SK-N-SH treated with all-trans-retinoic acid at 6 μM for 48 hours (cell line): Measurements from ENCODE around the gene BMP6.

Experiments used
- ATAC-seq: fragments of 200-7000 bp; cut with Tn5 transposase; 3 replicates; pipeline ENCODE4 v1.9.1; 2020; ENCODE audit warnings: mild to moderate bottlenecking, moderate library complexity
- ARNTL ChIP-seq: fragments of 450-650 bp; formaldehyde crosslinking; IDR thresholded peaks from 2 replicates; pipeline ENCODE4 v1.5.0; 2020; ENCODE audit warnings: low read depth, mild to moderate bottlenecking, moderate library complexity, borderline replicate concordance
- BACH2 ChIP-seq: fragments of 250-450 bp; sonication (Bioruptor Pico); IDR thresholded peaks from 2 replicates; pipeline ENCODE4 v1.9.0; 2021; ENCODE audit warnings: mild to moderate bottlenecking, borderline replicate concordance
- CREB5 ChIP-seq: fragments of 250-450 bp; sonication (Bioruptor Pico); IDR thresholded peaks from 2 replicates; pipeline ENCODE4 v1.5.1; 2020; ENCODE audit warnings: low read depth, mild to moderate bottlenecking, moderate library complexity
- CSDC2 ChIP-seq: fragments of 250-450 bp; sonication (Bioruptor Pico); IDR thresholded peaks from 2 replicates; pipeline ENCODE4 v1.5.0; 2020; ENCODE audit warnings: mild to moderate bottlenecking, moderate library complexity
- ISL1 ChIP-seq: fragments of 250-450 bp; sonication (Bioruptor Pico); IDR thresholded peaks from 2 replicates; pipeline ENCODE4 v2.1.2; 2022; ENCODE audit warnings: mild to moderate bottlenecking, moderate library complexity
- PPARA ChIP-seq: fragments of 250-450 bp; sonication (Bioruptor Pico); IDR thresholded peaks from 2 replicates; pipeline ENCODE4 v1.5.0; 2020; ENCODE audit warnings: mild to moderate bottlenecking, borderline replicate concordance
- RARB ChIP-seq: fragments of 250-450 bp; sonication (Bioruptor Pico); IDR thresholded peaks from 2 replicates; pipeline ENCODE4 v1.8.0; 2021; ENCODE audit warnings: mild to moderate bottlenecking, moderate library complexity
- SNAI2 ChIP-seq: fragments of 250-450 bp; sonication (Bioruptor Pico); IDR thresholded peaks from 2 replicates; pipeline ENCODE4 v1.5.0; 2020; ENCODE audit warnings: mild to moderate bottlenecking, moderate library complexity
- TCF4 ChIP-seq: fragments of 250-450 bp; sonication (Bioruptor Pico); IDR thresholded peaks from 2 replicates; pipeline ENCODE4 v1.8.0; 2021; ENCODE audit warnings: mild to moderate bottlenecking, moderate library complexity, borderline replicate concordance
- TOX ChIP-seq: fragments of 250-450 bp; sonication (Bioruptor Pico); IDR thresholded peaks from 2 replicates; pipeline ENCODE4 v1.8.0; 2021; ENCODE audit warnings: mild to moderate bottlenecking, moderate library complexity, borderline replicate concordance
- TSHZ2 ChIP-seq: fragments of 250-450 bp; sonication (Bioruptor Pico); IDR thresholded peaks from 2 replicates; pipeline ENCODE4 v1.5.0; 2020; ENCODE audit warnings: mild to moderate bottlenecking, moderate library complexity
- ZC3H10 ChIP-seq: fragments of 250-450 bp; sonication (Bioruptor Pico); IDR thresholded peaks from 2 replicates; pipeline ENCODE4 v1.5.1; 2021; ENCODE audit warnings: mild to moderate bottlenecking, moderate library complexity
- ZFP3 ChIP-seq: fragments of 250-450 bp; sonication (Bioruptor Pico); IDR thresholded peaks from 2 replicates; pipeline ENCODE4 v1.5.0; 2020; ENCODE audit warnings: mild to moderate bottlenecking, moderate library complexity
- ZFP30 ChIP-seq: fragments of 450-650 bp; formaldehyde crosslinking; IDR thresholded peaks from 2 replicates; pipeline ENCODE4 v1.5.0; 2022; ENCODE audit warnings: mild to moderate bottlenecking, moderate library complexity
- ZNF70 ChIP-seq: fragments of 450-650 bp; formaldehyde crosslinking; IDR thresholded peaks from 2 replicates; pipeline ENCODE4 v1.5.0; 2020; ENCODE audit warnings: mild to moderate bottlenecking, moderate library complexity
- ZNF8 ChIP-seq: fragments of 450-650 bp; formaldehyde crosslinking; IDR thresholded peaks from 2 replicates; pipeline ENCODE4 v1.5.0; 2020; ENCODE audit warnings: mild to moderate bottlenecking, moderate library complexity
- TF ChIP-seq, protein P1 (sequence below): fragments of 250-450 bp; sonication (Bioruptor Pico); IDR thresholded peaks from 2 replicates; pipeline ENCODE4 v1.8.0; 2020; ENCODE audit warnings: mild to moderate bottlenecking, moderate library complexity, borderline replicate concordance
- TF ChIP-seq, protein P2 (sequence below): fragments of 250-450 bp; sonication (Bioruptor Pico); IDR thresholded peaks from 2 replicates; pipeline ENCODE4 v1.5.1; 2021; ENCODE audit warnings: mild to moderate bottlenecking, moderate library complexity

The BMP6 gene

GRCh38 chr6:7725849-7726415, at the start of gene BMP6:
BMP6 (plus strand) TSS chr6:7726099; CDS start chr6:7726956, 857 bp downstream.
- TF ChIP-seq ZNF70 (CRISPR knock-in tag) (no peak), TSHZ2 (CRISPR knock-in tag) (no peak), CSDC2 (CRISPR knock-in tag) (no peak), TOX (CRISPR knock-in tag) (no peak), ZNF8 (CRISPR knock-in tag) (no peak), CREB5 (CRISPR knock-in tag) (no peak), ARNTL (CRISPR knock-in tag) (no peak), ZFP3 (CRISPR knock-in tag) (no peak), ZC3H10 (CRISPR knock-in tag) (no peak), ZFP30 (CRISPR knock-in tag) (no peak), PPARA (CRISPR knock-in tag) (no peak), SNAI2 (CRISPR knock-in tag) (no peak), TCF4 (CRISPR knock-in tag) (no peak)
- TF ChIP-seq, protein P1, sequence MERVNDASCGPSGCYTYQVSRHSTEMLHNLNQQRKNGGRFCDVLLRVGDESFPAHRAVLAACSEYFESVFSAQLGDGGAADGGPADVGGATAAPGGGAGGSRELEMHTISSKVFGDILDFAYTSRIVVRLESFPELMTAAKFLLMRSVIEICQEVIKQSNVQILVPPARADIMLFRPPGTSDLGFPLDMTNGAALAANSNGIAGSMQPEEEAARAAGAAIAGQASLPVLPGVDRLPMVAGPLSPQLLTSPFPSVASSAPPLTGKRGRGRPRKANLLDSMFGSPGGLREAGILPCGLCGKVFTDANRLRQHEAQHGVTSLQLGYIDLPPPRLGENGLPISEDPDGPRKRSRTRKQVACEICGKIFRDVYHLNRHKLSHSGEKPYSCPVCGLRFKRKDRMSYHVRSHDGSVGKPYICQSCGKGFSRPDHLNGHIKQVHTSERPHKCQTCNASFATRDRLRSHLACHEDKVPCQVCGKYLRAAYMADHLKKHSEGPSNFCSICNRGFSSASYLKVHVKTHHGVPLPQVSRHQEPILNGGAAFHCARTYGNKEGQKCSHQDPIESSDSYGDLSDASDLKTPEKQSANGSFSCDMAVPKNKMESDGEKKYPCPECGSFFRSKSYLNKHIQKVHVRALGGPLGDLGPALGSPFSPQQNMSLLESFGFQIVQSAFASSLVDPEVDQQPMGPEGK: no peak
- TF ChIP-seq, protein P2, sequence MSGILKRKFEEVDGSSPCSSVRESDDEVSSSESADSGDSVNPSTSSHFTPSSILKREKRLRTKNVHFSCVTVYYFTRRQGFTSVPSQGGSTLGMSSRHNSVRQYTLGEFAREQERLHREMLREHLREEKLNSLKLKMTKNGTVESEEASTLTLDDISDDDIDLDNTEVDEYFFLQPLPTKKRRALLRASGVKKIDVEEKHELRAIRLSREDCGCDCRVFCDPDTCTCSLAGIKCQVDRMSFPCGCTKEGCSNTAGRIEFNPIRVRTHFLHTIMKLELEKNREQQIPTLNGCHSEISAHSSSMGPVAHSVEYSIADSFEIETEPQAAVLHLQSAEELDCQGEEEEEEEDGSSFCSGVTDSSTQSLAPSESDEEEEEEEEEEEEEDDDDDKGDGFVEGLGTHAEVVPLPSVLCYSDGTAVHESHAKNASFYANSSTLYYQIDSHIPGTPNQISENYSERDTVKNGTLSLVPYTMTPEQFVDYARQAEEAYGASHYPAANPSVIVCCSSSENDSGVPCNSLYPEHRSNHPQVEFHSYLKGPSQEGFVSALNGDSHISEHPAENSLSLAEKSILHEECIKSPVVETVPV: no peak
- peak; percentile 91 for ATAC-seq

GRCh38 chr6:7677229-7677628, 48.7 kb upstream of the BMP6 start:
- TF ChIP-seq RARB (CRISPR knock-in tag) (no peak), CSDC2 (CRISPR knock-in tag) (no peak), ISL1 (CRISPR knock-in tag) (no peak), BACH2 (no peak), TSHZ2 (CRISPR knock-in tag) (no peak), TCF4 (CRISPR knock-in tag) (no peak)
- TF ChIP-seq, protein P2: no peak
- TF ChIP-seq, all 23 proteins: peak for 0
- ATAC-seq: no peak
